ENCODE results near the gene PI4KA.
"Not testable (repeated sequence)": the region's sequence is repeated elsewhere in the genome, so short reads cannot be mapped to it uniquely, and the experiment has no call there.

PI4KA gene

GRCh38 chr22:20720692-20721408 lies 137.8 kb downstream of the PI4KA start:
- DNase-seq = no peak

GRCh38 chr22:20718727-20719126 lies 139.9 kb downstream of the PI4KA start:
- DNase-seq = not testable (repeated sequence)

GRCh38 chr22:20717981-20718380 lies 140.6 kb downstream of the PI4KA start:
- DNase-seq = not testable (repeated sequence)

GRCh38 chr22:20717213-20717866 lies 141.3 kb downstream of the PI4KA start:
- DNase-seq = not testable (repeated sequence)

GRCh38 chr22:20713116-20713515 lies 145.5 kb downstream of the PI4KA start:
- not testable (repeated sequence) for DNase-seq

GRCh38 chr22:20709966-20710365 lies 148.6 kb downstream of the PI4KA start:
- DNase-seq = not testable (repeated sequence)

GRCh38 chr22:20707549-20708118 lies 151.0 kb downstream of the PI4KA start:
- DNase-seq = not testable (repeated sequence)

GRCh38 chr22:20703816-20704609 lies 154.6 kb downstream of the PI4KA start:
- DNase-seq = not testable (repeated sequence)

GRCh38 chr22:20703414-20703806 lies 155.2 kb downstream of the PI4KA start:
- not testable (repeated sequence) for DNase-seq

- DNase-seq = peak; percentile 99
Observed at GRCh38 chr22:20702546-20703413, 155.8 kb downstream of the PI4KA start.

GRCh38 chr22:20702175-20702545 lies 156.5 kb downstream of the PI4KA start:
- not testable (repeated sequence) for DNase-seq

GRCh38 chr22:20701680-20702136 lies 156.9 kb downstream of the PI4KA start:
- DNase-seq = peak; percentile 42

- DNase-seq = not testable (repeated sequence)
Observed at GRCh38 chr22:20700347-20700746, 158.3 kb downstream of the PI4KA start.

GRCh38 chr22:20699856-20700255 lies 158.8 kb downstream of the PI4KA start:
- DNase-seq = not testable (repeated sequence)

GRCh38 chr22:20697481-20698113 lies 161.0 kb downstream of the PI4KA start:
- peak; percentile 97 for DNase-seq

GRCh38 chr22:20696056-20696455 lies 162.6 kb downstream of the PI4KA start:
- DNase-seq = not testable (repeated sequence)

GRCh38 chr22:20695205-20695604 lies 163.4 kb downstream of the PI4KA start:
- DNase-seq = not testable (repeated sequence)

GRCh38 chr22:20694256-20694655 lies 164.4 kb downstream of the PI4KA start:
- DNase-seq = not testable (repeated sequence)

- DNase-seq = not testable (repeated sequence)
Observed at GRCh38 chr22:20692926-20693325, 165.7 kb downstream of the PI4KA start.

- not testable (repeated sequence) for DNase-seq
Observed at GRCh38 chr22:20690586-20691317, 167.9 kb downstream of the PI4KA start.
